RPMI7951 (cell line): ENCODE measurements around the gene ADCY6. TPM values are rescaled to one million over a fixed set of nuclear protein-coding genes. Genes with fewer than 3 reads are reported as not detected.
"Not testable (repeated sequence)": the region's sequence is repeated elsewhere in the genome, so short reads cannot be mapped to it uniquely, and the experiment has no call there.

Experiments used
- DNase-seq: peaks from one replicate; pipeline ENCODE4 v3.0.0-alpha.2; 2012; ENCODE audit warnings: low read depth
- total RNA-seq: library from RNA; depleted of rRNA; stranded (reverse); fragments of >200 nt; shearing (Covaris generic); gene quantifications from 2 replicates; pipeline ENCODE4 v1.2.3, GENCODE V29; 2014; rRNA removed

ADCY6 gene
- total RNA-seq, 1 experiment from 2014 or later = 10.8 TPM

DNA sequence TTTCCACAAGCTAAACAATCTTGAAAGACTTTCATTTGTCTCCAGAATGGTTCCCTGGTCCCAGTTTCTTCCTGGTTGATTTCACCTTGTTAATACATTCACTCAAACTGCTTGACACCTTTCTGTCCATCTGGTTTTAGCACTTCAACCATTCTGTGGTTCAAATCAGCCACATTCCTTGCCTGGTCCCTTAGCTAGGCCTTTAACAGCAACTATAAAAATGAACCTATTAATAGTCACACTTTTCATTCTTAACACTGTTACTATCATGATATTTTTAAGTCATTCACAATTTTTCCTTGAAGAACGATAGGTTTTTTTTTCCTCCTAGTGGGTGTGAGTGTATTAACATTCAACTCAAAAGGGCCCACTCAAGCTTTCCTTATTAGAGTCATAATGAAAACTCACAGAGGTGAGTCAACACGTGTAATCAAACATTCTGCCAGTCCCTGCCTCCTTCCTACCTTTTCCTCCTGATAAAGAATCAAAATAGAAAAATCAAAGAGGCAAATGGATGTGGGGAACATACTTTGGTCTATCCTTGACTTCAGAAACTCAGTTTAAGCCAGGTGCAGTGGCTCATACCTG, 38.0 kb downstream of the ADCY6 start:
- DNase-seq = no peak

DNA sequence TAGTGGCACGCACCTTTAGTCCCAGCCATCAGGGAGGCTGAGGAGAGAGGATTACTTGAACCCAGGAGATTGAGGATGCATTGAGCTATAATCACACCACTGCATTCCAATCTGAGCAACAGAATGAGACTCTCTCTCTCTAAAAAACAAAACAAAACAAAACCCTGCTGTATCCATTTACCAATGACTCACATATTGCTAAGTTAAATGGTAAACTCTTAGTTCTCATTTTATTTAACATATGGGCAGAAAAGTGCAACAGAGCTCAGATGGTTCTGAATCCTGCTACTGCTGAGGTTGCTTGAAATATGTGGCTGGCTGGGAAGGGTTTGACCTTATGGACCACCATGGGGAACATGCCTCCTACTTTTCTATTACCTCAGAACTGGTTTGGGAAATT, 38.7 kb downstream of the ADCY6 start:
- no peak for DNase-seq

DNA sequence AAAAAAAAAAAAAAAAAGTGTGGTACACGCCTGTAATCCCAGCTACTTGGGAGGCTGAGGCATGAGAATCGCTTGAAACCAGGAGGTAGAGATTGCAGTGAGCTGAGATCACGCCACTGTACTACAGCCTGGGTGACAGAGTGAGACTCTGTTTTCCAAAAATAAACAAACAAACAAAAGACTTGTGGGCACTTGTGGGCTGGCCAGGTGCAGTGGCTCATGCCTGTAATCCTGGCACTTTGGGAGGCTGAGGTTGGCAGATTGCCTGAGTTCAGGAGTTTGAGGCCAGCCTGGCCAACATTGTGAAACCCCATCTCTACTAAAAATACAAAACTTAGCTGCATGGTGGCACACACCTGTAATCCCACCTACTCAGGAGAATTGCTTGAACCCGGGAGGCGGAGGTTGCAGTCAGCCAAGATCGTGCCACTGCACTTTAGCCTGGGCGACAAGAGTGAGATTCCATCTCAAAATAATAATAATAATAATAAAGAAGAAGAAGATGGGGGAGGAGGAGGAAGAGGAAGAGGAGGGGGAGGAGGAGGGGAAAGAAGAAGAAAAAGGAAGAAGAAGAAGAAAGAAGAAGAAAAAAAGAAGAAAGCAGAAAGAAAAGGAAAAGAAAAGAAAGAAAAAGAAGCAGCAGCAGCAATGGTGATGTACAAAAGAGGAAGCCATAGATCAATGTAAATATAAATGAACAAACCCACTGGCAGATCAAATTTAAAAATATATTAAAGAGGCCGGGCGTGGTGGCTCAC, 44.5 kb downstream of the ADCY6 start:
- DNase-seq = no peak

DNA sequence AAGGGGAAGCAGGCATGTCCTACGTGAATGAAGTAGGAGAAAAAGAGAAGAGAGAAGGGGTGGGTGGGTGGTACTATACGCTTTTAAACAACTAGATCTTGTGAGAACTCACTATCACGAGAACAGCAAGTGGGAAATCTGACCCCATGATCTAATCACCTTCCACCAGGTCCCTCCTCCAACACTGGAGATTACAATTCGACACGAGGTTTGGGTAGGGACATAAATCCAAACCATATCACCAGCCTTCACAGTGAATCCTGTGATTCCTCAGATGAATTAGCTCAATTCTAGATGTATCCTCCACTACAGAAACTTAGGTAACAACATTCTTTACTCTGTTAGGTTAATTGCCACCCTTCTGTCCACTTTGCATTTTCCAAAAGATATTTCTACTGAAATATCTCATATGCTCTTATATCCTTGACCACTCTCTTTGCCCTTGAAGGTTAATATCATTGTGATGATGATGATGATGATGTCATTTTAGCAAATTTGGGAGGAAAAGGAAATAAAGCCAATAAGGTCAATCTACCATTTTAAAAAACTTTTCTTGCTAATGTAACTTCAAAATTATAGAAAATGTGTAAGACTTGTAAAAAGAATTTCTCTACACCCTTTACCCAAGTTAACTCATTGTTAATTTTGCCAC, 49.1 kb downstream of the ADCY6 start:
- no peak for DNase-seq

DNA sequence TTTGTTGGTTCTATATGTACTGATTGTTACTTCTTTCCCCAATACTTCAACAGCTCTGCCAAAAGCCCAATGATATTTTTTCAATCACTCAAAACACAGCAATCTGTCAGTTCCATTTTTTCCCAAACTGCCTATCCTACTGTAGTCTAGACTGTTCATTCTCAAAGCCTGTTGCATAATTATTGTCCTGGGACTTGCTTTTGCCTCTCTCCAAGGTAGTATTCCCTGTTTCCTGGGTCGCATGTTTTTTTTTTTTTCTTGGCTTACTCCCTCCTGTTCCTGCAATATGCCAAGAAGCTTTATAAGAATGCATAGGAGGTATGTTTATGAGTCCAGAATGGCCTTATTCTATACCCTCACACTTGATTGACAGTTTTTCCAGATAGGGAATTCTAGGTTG, 52.4 kb downstream of the ADCY6 start:
- DNase-seq = no peak

DNA sequence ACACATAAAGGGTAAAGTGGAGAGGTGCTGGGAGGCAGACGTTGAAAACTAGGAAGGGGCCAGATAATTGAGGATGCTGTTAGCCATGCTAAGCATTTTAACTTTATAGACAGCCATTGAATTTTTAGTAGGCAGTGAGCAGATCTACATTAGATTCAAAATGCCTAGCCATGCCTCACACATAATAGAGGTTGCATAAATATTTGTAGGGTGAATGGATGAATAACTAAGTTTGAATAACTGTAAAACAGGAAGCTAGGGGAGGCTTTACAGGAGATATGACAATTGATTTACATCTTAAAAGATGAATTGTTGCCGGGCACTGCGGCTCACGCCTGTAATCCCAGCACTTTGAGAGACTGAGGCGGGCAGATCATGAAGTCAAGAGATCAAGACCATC, 60.1 kb downstream of the ADCY6 start:
- DNase-seq = no peak

DNA sequence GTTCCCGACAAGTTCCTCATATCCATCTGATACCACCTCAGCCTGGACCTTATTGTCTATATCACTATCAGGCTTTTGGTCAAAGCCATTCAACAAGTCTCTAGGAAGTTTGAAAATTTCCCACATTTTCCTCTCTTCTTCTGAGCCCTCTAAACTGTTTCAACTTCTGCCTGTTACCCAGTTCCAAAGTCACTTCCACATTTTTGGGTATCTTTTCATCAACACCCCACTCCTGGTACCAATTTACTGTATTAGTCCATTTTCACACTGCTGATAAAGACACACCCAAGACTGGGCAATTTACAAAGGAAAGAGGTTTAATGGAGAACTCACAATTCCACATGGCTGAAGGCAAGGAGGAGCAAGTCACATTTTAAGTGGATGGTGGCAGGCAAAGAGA, 68.2 kb downstream of the ADCY6 start:
- DNase-seq = not testable (repeated sequence)

DNA sequence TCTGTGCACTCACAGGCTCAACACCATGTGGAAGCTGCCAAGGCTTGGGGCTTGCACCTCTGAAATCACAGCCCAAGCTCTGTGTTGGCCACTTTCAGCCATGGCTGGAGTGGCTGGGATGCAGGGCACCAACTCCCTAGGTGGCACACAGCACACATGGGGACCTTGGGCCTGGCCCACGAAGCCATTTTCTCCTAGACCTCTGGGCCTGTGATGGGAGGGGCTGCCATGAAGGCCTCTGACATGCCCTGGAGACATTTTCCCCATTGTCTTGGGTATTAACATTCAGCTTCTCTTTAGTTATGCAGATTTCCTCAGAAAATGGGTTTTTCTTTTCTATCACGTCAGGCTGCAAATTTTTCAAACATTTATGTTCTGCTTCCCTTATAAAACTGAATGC, 68.7 kb downstream of the ADCY6 start:
- DNase-seq = not testable (repeated sequence)

DNA sequence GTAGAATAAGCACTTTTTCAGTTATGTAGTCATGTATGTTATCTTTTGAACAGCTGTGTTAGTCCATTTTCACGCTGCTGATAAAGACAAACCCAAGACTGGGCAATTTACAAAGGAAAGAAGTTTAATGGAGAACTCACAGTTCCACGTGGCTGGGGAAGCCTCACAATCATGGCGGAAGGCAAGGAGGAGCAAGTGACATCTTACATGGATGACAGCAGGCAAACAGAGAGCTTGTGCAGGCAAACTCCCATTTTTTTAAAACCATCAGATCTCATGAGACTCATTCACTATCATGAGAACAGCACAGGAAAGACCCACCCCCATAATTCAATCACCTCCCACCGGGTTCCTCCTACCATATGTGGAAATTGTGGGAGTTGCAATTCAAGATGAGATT, 69.9 kb downstream of the ADCY6 start:
- DNase-seq = not testable (repeated sequence)

DNA sequence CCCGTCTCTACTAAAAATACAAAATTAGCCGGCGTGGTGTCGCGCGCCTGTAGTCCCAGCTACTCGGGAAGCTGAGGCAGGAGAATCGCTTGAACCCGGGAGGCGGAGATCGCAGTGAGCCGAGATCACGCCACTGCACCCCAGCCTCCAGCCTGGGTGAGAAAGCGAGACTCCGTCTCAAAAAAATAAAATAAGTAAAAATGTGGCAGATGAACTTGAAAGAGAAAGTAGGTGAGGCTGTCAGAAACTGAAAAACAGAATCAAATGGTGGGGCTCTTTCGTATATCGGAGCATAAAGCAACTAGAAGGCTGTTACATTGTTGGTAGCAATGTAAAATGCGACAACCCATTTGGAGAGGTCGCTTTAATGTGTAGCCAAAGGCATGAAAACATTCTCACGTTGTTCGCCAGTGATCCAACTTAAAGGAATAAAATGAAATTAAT, 71.6 kb downstream of the ADCY6 start:
- no peak for DNase-seq

DNA sequence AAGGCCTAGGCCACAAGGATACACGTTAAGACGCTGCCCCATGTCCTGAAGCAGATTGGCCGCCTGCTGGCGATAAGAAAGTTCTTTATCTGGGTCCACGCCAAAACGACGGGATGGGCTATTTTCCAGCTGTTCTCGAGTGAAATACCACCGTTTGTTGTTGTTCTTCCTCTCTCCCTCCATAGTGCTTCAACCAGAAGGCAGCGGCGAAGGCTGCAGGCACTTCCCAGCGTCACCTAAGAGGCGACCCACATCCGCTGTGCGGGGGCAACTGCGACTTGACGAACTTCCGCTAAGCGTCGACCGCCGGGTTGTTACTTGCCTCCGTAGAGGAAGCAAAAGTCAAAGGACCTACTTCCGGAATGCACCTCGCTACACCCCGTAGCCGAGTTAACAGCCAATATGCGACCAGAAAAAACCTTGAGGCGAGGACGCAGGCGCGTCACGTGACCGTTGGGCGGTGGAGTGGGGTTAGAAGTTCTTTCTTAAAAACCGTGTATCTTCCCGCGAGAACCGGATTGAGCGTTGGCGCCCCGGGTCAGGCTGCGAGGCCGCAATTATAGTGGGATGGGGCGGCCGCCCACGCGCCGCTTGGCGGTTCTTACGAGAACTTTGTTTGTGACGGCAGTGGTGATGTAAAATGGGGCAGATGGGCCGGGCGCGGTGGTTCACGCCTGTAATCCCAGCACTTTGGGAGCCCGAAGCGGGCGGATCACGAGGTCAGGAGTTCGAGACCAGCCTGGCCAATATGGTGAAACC, 72.2 kb downstream of the ADCY6 start, which contains the start of gene CCNT1:
Gene CCNT1 (minus strand): TSS at position 215 of the 759 bp plus-strand sequence. CDS start 32 bp downstream, at position 183.
- DNase-seq = peak; percentile 99

Other genes starting within 250 kb of the ADCY6 start
- not detected in 2 replicates for gene LALBA, start 219.0 kb downstream of the ADCY6 start, total RNA-seq
- gene KANSL2, start 106.9 kb downstream of the ADCY6 start, total RNA-seq = 51.3 and 63.3 TPM in 2 replicates
- gene CCNT1, start 72.4 kb downstream of the ADCY6 start, total RNA-seq = 19.1 and 20.9 TPM in 2 replicates
- 10.5 and 11.2 TPM in 2 replicates for gene CACNB3, start 29.4 kb upstream of the ADCY6 start, total RNA-seq
- 55.7 and 59.1 TPM in 2 replicates for gene DDX23, start 63.1 kb upstream of the ADCY6 start, total RNA-seq
- 0.29 TPM in 1 of 2 replicates, not detected in the other for gene RND1, start 76.8 kb upstream of the ADCY6 start, total RNA-seq
- 27.6 and 31.7 TPM in 2 replicates for gene FKBP11, start 136.4 kb upstream of the ADCY6 start, total RNA-seq
- gene ARF3, start 168.4 kb upstream of the ADCY6 start, total RNA-seq = 47.8 and 57.1 TPM in 2 replicates
- gene WNT10B, start 182.6 kb upstream of the ADCY6 start, total RNA-seq = 0.29 TPM in 1 of 2 replicates, not detected in the other
- not detected in 2 replicates for gene WNT1, start 189.2 kb upstream of the ADCY6 start, total RNA-seq
- gene DDN, start 210.3 kb upstream of the ADCY6 start, total RNA-seq = not detected in 2 replicates
- gene PRKAG1, start 229.7 kb upstream of the ADCY6 start, total RNA-seq = 81.3 and 89.6 TPM in 2 replicates